MCF 10A (cell line): Measurements from ENCODE around the gene TNFRSF12A. TPM values are rescaled to one million over a fixed set of nuclear protein-coding genes. Genes with fewer than 3 reads are reported as not detected.

Source experiments
- BruUV-seq: library from RNA; stranded (reverse); fragments of 400-500 nt; replicated peaks from 2 replicates; lab custom pipeline; 2021; lab: Mats Ljungman, UMichigan
- CTCF ChIA-PET: fragments of 300-600 bp; sonication (Branson Sonifier 250); formaldehyde crosslinking; extraction: SDS; loops from one replicate; lab custom pipeline; 2021; ENCODE audit warnings: antibody characterized with exemption, inconsistent platforms; lab: Yijun Ruan, JAX
- POLR2A ChIA-PET: fragments of 300-600, 350-650 bp; sonication (Branson Sonifier 250); formaldehyde crosslinking; extraction: SDS; loops from one replicate; lab custom pipeline; 2020; ENCODE audit warnings: antibody characterized with exemption, inconsistent platforms; lab: Yijun Ruan, JAX
- DNase-seq: peaks from one replicate; pipeline ENCODE4 v3.0.0-alpha.2; 2018; ENCODE audit not compliant: unreplicated experiment
- H3K27ac Mint-ChIP-seq: one replicate; pipeline ENCODE4 v1.8.0; 2022; ENCODE audit warnings: mild to moderate bottlenecking, low read depth, mixed read lengths; ENCODE audit not compliant: unreplicated experiment
- H3K27me3 Mint-ChIP-seq: one replicate; pipeline ENCODE4 v1.8.0; 2022; ENCODE audit warnings: mixed read lengths; ENCODE audit not compliant: insufficient read depth, unreplicated experiment
- H3K36me3 Mint-ChIP-seq: one replicate; pipeline ENCODE4 v1.8.0; 2022; ENCODE audit warnings: mild to moderate bottlenecking, moderate library complexity, mixed read lengths; ENCODE audit not compliant: insufficient read depth, unreplicated experiment
- H3K4me1 Mint-ChIP-seq: one replicate; pipeline ENCODE4 v1.8.0; 2022; ENCODE audit warnings: mixed read lengths; ENCODE audit not compliant: insufficient read depth, unreplicated experiment
- H3K4me3 Mint-ChIP-seq: one replicate; pipeline ENCODE4 v1.8.0; 2022; ENCODE audit warnings: mild to moderate bottlenecking, moderate library complexity, mixed read lengths; ENCODE audit not compliant: unreplicated experiment
- H3K9me3 Mint-ChIP-seq: one replicate; pipeline ENCODE4 v1.8.0; 2022; ENCODE audit warnings: mixed read lengths; ENCODE audit not compliant: unreplicated experiment
- CTCF ChIP-seq: fragments of 200-600 bp; IDR thresholded peaks from one replicate; pipeline ENCODE4 v1.8.0; 2022; ENCODE audit warnings: antibody characterized with exemption, mild to moderate bottlenecking; ENCODE audit not compliant: unreplicated experiment
- intact Hi-C: fragments of 100-400 bp; cut with micrococcal nuclease; formaldehyde crosslinking; loops from 2 replicates; pipeline ENCODE4 v1.14.1; 2022
- total RNA-seq: library from RNA; stranded (reverse); gene quantifications from 2 replicates; pipeline ENCODE4 v1.2.3, GENCODE V29; 2022

Gene TNFRSF12A
- total RNA-seq, 1 experiment from 2014 or later: 641 TPM

GRCh38 chr16:3025032-3026002 lies 5.1 kb downstream of the TNFRSF12A start:
- BruUV-seq: no TSS peak
- H3K36me3 Mint-ChIP-seq: peaks cover 50% of the 10 kb centered on the region
- no peaks in the 10 kb centered on the region for H3K9me3 Mint-ChIP-seq
- H3K4me3 Mint-ChIP-seq: peak overlapping the region; percentile 47
- peaks cover 23% of the 10 kb centered on the region for H3K4me1 Mint-ChIP-seq
- POLR2A ChIA-PET: interaction anchor here (0.9 to 1.7 kb wide), 2 partner anchors 21 to 97 kb away, joined by 4 to 5 read pairs; no protein-coding TSS in a partner anchor
- no peak for DNase-seq
- no peak for TF ChIP-seq CTCF
- CTCF ChIA-PET: interaction anchor here (0.7 to 8.3 kb wide), 2 partner anchors 21 to 109 kb away, joined by 7 to 121 read pairs; no protein-coding TSS in a partner anchor
- H3K27me3 Mint-ChIP-seq: no peaks in the 10 kb centered on the region
- intact Hi-C loops: no loop called here
- no peak overlapping the region for H3K27ac Mint-ChIP-seq

- Mint-ChIP-seq H3K4me1 (peaks cover 23% of the 10 kb centered on the region), H3K27me3 (no peaks in the 10 kb centered on the region), H3K36me3 (peaks cover 55% of the 10 kb centered on the region), H3K27ac (no peak overlapping the region), H3K9me3 (no peaks in the 10 kb centered on the region), H3K4me3 (no peak overlapping the region)
- BruUV-seq: no TSS peak
- intact Hi-C loops: no loop called here
- POLR2A ChIA-PET: no interaction called here
- no peak for DNase-seq
- CTCF ChIA-PET: interaction anchor here (0.5 to 8.3 kb wide), 3 partner anchors 22 to 106 kb away, joined by 3 to 121 read pairs (median 8); no protein-coding TSS in a partner anchor
- no peak for TF ChIP-seq CTCF
Observed at GRCh38 chr16:3026003-3026378, 5.8 kb downstream of the TNFRSF12A start.

GRCh38 chr16:3026609-3027488 lies 6.7 kb downstream of the TNFRSF12A start:
- H3K27ac Mint-ChIP-seq: no peak overlapping the region
- no peaks in the 10 kb centered on the region for H3K9me3 Mint-ChIP-seq
- DNase-seq: no peak
- ChIA-PET POLR2A (interaction anchor here (1.5 kb wide), 1 partner anchor 108 kb away, joined by 11 read pairs; the partner anchor contains the start of gene ZNF213), CTCF (interaction anchor here (0.5 to 8.3 kb wide), 13 partner anchors 13 to 253 kb away, joined by 3 to 121 read pairs (median 7); partner anchors contain the start of genes CLDN9, PKMYT1 and ZNF213)
- H3K27me3 Mint-ChIP-seq: no peaks in the 10 kb centered on the region
- peaks cover 19% of the 10 kb centered on the region for H3K4me1 Mint-ChIP-seq
- no peak for TF ChIP-seq CTCF
- intact Hi-C loops: no loop called here
- H3K4me3 Mint-ChIP-seq: no peak overlapping the region
- peaks cover 48% of the 10 kb centered on the region for H3K36me3 Mint-ChIP-seq
- no TSS peak for BruUV-seq
